WTC11 (cell line): ENCODE measurements around the gene LIMS2. TPM values are rescaled to one million over a fixed set of nuclear protein-coding genes. Genes with fewer than 3 reads are reported as not detected.

Experiments
- ATAC-seq: fragments of 200-7000 bp; cut with Tn5 transposase; 2 replicates; pipeline ENCODE4 v1.10.0; 2021; ENCODE audit warnings: mild to moderate bottlenecking, moderate library complexity
- CTCF ChIA-PET: fragments of 300-600 bp; sonication (Branson Sonifier 250); formaldehyde crosslinking; loops from one replicate; lab custom pipeline; 2021; ENCODE audit warnings: antibody characterized with exemption; lab: Charles Lee
- POLR2A ChIA-PET: fragments of 350-600 bp; sonication (Branson Sonifier 250); formaldehyde crosslinking; loops from one replicate; lab custom pipeline; 2021; ENCODE audit warnings: antibody characterized with exemption; lab: Charles Lee
- DNase-seq: peaks from one replicate; pipeline ENCODE4 v3.0.0; 2021; ENCODE audit warnings: low spot score
- H3K27ac Mint-ChIP-seq: 2 replicates; pipeline ENCODE4 v1.8.0; 2021; ENCODE audit warnings: mixed read lengths
- H3K27me3 Mint-ChIP-seq: 2 replicates; pipeline ENCODE4 v1.8.0; 2021; ENCODE audit warnings: low read depth, mild to moderate bottlenecking, moderate library complexity, mixed read lengths
- H3K36me3 Mint-ChIP-seq: 2 replicates; pipeline ENCODE4 v1.8.0; 2021; ENCODE audit warnings: mixed read lengths
- H3K4me1 Mint-ChIP-seq: 2 replicates; pipeline ENCODE4 v1.8.0; 2022; ENCODE audit warnings: mixed read lengths
- H3K4me3 Mint-ChIP-seq: 2 replicates; pipeline ENCODE4 v1.8.0; 2021; ENCODE audit warnings: mild to moderate bottlenecking, moderate library complexity, mixed read lengths
- H3K9me3 Mint-ChIP-seq: 2 replicates; pipeline ENCODE4 v1.8.0; 2021; ENCODE audit warnings: mixed read lengths
- AFF4 ChIP-seq: sonication (generic); formaldehyde crosslinking; IDR thresholded peaks from 2 replicates; pipeline ENCODE4 v1.8.1; 2023; ENCODE audit warnings: mild to moderate bottlenecking, missing genetic modification reagents, borderline replicate concordance
- CBFB ChIP-seq: sonication (generic); formaldehyde crosslinking; IDR thresholded peaks from 2 replicates; pipeline ENCODE4 v1.8.1; 2022; ENCODE audit warnings: mild to moderate bottlenecking, low read depth, missing genetic modification reagents
- ESRRA ChIP-seq: sonication (generic); formaldehyde crosslinking; IDR thresholded peaks from 2 replicates; pipeline ENCODE4 v1.8.1; 2022; ENCODE audit warnings: mild to moderate bottlenecking, missing genetic modification reagents, borderline replicate concordance
- FOXK1 ChIP-seq: sonication (generic); formaldehyde crosslinking; IDR thresholded peaks from 2 replicates; pipeline ENCODE4 v1.8.0; 2022; ENCODE audit warnings: mild to moderate bottlenecking, moderate library complexity, missing genetic modification reagents
- GABPB1 ChIP-seq: sonication (generic); formaldehyde crosslinking; IDR thresholded peaks from 2 replicates; pipeline ENCODE4 v1.8.1; 2023; ENCODE audit warnings: mild to moderate bottlenecking, missing genetic modification reagents
- GRHL2 ChIP-seq: fragments of 250-450 bp; sonication (Bioruptor Pico); IDR thresholded peaks from 2 replicates; pipeline ENCODE4 v1.8.0; 2022; ENCODE audit warnings: mild to moderate bottlenecking, moderate library complexity; ENCODE audit not compliant: insufficient replicate concordance, severe bottlenecking
- HMGXB4 ChIP-seq: sonication (generic); formaldehyde crosslinking; IDR thresholded peaks from 2 replicates; pipeline ENCODE4 v1.8.1; 2023; ENCODE audit warnings: mild to moderate bottlenecking, moderate library complexity, missing genetic modification reagents
- MYBL2 ChIP-seq: sonication (generic); formaldehyde crosslinking; IDR thresholded peaks from 2 replicates; pipeline ENCODE4 v1.8.1; 2023; ENCODE audit warnings: mild to moderate bottlenecking, moderate library complexity, missing genetic modification reagents
- NFYB ChIP-seq: sonication (generic); formaldehyde crosslinking; conservative IDR thresholded peaks from 2 replicates; pipeline ENCODE4 v1.8.0; 2022; ENCODE audit warnings: low read depth, missing genetic modification reagents
- RORB ChIP-seq: fragments of 250-450 bp; sonication (Bioruptor Pico); IDR thresholded peaks from 2 replicates; pipeline ENCODE4 v1.9.0; 2021; ENCODE audit warnings: mild to moderate bottlenecking
- SOX15 ChIP-seq: fragments of 250-450 bp; sonication (Bioruptor Pico); IDR thresholded peaks from 2 replicates; pipeline ENCODE4 v1.9.0; 2021; ENCODE audit warnings: mild to moderate bottlenecking
- SP1 ChIP-seq: sonication (generic); formaldehyde crosslinking; conservative IDR thresholded peaks from 2 replicates; pipeline ENCODE4 v1.8.1; 2022; ENCODE audit warnings: missing genetic modification reagents
- TEAD4 ChIP-seq: sonication (generic); formaldehyde crosslinking; IDR thresholded peaks from 2 replicates; pipeline ENCODE4 v1.8.0; 2022; ENCODE audit warnings: mild to moderate bottlenecking, missing genetic modification reagents
- ZNF232 ChIP-seq: sonication (generic); formaldehyde crosslinking; IDR thresholded peaks from 2 replicates; pipeline ENCODE4 v1.8.0; 2022; ENCODE audit warnings: mild to moderate bottlenecking, missing genetic modification reagents
- ZNF423 ChIP-seq: fragments of 250-450 bp; sonication (Bioruptor Pico); IDR thresholded peaks from 2 replicates; pipeline ENCODE4 v2.1.2; 2022; ENCODE audit warnings: mild to moderate bottlenecking, moderate library complexity
- ZNF671 ChIP-seq: fragments of 250-450 bp; sonication (Bioruptor Pico); IDR thresholded peaks from 2 replicates; pipeline ENCODE4 v1.8.0; 2021; ENCODE audit warnings: mild to moderate bottlenecking
- total RNA-seq: library from RNA; stranded (reverse); gene quantifications from 3 replicates; pipeline ENCODE4 v1.2.3, GENCODE V29; 2021
- TF ChIP-seq, protein P1 (sequence below): sonication (generic); formaldehyde crosslinking; IDR thresholded peaks from 2 replicates; pipeline ENCODE4 v1.8.1; 2022; ENCODE audit warnings: mild to moderate bottlenecking, moderate library complexity, missing genetic modification reagents
- TF ChIP-seq, protein P2 (sequence below): fragments of 250-450 bp; sonication (Bioruptor Pico); IDR thresholded peaks from 2 replicates; pipeline ENCODE4 v1.9.0; 2021; ENCODE audit warnings: moderate library complexity, mild to moderate bottlenecking, inconsistent platforms, borderline replicate concordance
- TF ChIP-seq, protein P3 (sequence below): sonication (generic); formaldehyde crosslinking; IDR thresholded peaks from 2 replicates; pipeline ENCODE4 v1.8.1; 2023; ENCODE audit warnings: mild to moderate bottlenecking, missing genetic modification reagents, moderate library complexity
- TF ChIP-seq, protein P4 (sequence below): sonication (generic); formaldehyde crosslinking; IDR thresholded peaks from 2 replicates; pipeline ENCODE4 v1.8.0; 2023; ENCODE audit warnings: missing genetic modification reagents
- TF ChIP-seq, protein P5 (sequence below): sonication (generic); formaldehyde crosslinking; IDR thresholded peaks from 2 replicates; pipeline ENCODE4 v1.8.0; 2022; ENCODE audit warnings: mild to moderate bottlenecking, missing genetic modification reagents

LIMS2 gene
- total RNA-seq, 1 experiment from 2014 or later: 2.4 TPM

GRCh38 chr2:127651381-127651809 is 23.9 kb downstream of the LIMS2 start:
- Mint-ChIP-seq H3K9me3 (no peaks in the 10 kb centered on the region), H3K27ac (no peak overlapping the region; the same call in 1 of the 2 replicates), H3K27me3 (peaks cover 2% of the 10 kb centered on the region; the same call in 1 of the 2 replicates), H3K36me3 (no peaks in the 10 kb centered on the region), H3K4me3 (no peak overlapping the region), H3K4me1 (peaks cover 9% of the 10 kb centered on the region)
- no peak for ATAC-seq
- POLR2A ChIA-PET: no interaction called here
- TF ChIP-seq FOXK1 (CRISPR knock-in tag) (no peak), AFF4 (CRISPR knock-in tag) (no peak)
- TF ChIP-seq, protein P1, sequence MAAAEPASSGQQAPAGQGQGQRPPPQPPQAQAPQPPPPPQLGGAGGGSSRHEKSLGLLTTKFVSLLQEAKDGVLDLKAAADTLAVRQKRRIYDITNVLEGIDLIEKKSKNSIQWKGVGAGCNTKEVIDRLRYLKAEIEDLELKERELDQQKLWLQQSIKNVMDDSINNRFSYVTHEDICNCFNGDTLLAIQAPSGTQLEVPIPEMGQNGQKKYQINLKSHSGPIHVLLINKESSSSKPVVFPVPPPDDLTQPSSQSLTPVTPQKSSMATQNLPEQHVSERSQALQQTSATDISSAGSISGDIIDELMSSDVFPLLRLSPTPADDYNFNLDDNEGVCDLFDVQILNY (CRISPR knock-in tag): no peak
- TF ChIP-seq, protein P2, sequence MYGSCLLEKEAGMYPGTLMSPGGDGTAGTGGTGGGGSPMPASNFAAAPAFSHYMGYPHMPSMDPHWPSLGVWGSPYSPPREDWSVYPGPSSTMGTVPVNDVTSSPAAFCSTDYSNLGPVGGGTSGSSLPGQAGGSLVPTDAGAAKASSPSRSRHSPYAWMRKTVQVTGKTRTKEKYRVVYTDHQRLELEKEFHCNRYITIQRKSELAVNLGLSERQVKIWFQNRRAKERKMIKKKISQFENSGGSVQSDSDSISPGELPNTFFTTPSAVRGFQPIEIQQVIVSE (CRISPR knock-in tag): no peak
- TF ChIP-seq, all 79 proteins: peak for 0
- no peak for DNase-seq
- CTCF ChIA-PET: interaction anchor here (3.2 to 5.1 kb wide), 2 partner anchors 25 to 60 kb away, joined by 24 to 59 read pairs; partner anchors contain the start of gene LIMS2

DNA sequence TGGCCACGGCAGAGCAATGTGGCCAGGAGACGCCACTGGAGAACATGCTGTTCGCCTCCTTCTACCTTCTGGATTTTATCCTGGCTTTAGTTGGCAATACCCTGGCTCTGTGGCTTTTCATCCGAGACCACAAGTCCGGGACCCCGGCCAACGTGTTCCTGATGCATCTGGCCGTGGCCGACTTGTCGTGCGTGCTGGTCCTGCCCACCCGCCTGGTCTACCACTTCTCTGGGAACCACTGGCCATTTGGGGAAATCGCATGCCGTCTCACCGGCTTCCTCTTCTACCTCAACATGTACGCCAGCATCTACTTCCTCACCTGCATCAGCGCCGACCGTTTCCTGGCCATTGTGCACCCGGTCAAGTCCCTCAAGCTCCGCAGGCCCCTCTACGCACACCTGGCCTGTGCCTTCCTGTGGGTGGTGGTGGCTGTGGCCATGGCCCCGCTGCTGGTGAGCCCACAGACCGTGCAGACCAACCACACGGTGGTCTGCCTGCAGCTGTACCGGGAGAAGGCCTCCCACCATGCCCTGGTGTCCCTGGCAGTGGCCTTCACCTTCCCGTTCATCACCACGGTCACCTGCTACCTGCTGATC is 24.4 kb downstream of the LIMS2 start:
- Mint-ChIP-seq H3K27ac (no peak overlapping the region), H3K27me3 (peaks cover 2% of the 10 kb centered on the region; the same call in 1 of the 2 replicates), H3K9me3 (no peaks in the 10 kb centered on the region), H3K4me1 (peaks cover 9% of the 10 kb centered on the region), H3K36me3 (no peaks in the 10 kb centered on the region), H3K4me3 (no peak overlapping the region)
- POLR2A ChIA-PET: no interaction called here
- ATAC-seq: no peak
- TF ChIP-seq GABPB1 (CRISPR knock-in tag): no peak
- no peak for TF ChIP-seq ESRRA (CRISPR knock-in tag)
- TF ChIP-seq, protein P2 (CRISPR knock-in tag): no peak
- TF ChIP-seq, protein P3, sequence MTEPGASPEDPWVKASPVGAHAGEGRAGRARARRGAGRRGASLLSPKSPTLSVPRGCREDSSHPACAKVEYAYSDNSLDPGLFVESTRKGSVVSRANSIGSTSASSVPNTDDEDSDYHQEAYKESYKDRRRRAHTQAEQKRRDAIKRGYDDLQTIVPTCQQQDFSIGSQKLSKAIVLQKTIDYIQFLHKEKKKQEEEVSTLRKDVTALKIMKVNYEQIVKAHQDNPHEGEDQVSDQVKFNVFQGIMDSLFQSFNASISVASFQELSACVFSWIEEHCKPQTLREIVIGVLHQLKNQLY (CRISPR knock-in tag): no peak
- no peak for TF ChIP-seq SP1
- no peak for TF ChIP-seq SOX15
- TF ChIP-seq, protein P4, sequence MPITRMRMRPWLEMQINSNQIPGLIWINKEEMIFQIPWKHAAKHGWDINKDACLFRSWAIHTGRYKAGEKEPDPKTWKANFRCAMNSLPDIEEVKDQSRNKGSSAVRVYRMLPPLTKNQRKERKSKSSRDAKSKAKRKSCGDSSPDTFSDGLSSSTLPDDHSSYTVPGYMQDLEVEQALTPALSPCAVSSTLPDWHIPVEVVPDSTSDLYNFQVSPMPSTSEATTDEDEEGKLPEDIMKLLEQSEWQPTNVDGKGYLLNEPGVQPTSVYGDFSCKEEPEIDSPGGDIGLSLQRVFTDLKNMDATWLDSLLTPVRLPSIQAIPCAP (CRISPR knock-in tag): no peak
- TF ChIP-seq NFYB: no peak
- TF ChIP-seq CBFB: no peak
- no peak for TF ChIP-seq GRHL2 (CRISPR knock-in tag)
- TF ChIP-seq, protein P5, sequence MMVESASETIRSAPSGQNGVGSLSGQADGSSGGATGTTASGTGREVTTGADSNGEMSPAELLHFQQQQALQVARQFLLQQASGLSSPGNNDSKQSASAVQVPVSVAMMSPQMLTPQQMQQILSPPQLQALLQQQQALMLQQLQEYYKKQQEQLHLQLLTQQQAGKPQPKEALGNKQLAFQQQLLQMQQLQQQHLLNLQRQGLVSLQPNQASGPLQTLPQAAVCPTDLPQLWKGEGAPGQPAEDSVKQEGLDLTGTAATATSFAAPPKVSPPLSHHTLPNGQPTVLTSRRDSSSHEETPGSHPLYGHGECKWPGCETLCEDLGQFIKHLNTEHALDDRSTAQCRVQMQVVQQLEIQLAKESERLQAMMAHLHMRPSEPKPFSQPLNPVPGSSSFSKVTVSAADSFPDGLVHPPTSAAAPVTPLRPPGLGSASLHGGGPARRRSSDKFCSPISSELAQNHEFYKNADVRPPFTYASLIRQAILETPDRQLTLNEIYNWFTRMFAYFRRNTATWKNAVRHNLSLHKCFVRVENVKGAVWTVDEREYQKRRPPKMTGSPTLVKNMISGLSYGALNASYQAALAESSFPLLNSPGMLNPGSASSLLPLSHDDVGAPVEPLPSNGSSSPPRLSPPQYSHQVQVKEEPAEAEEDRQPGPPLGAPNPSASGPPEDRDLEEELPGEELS (CRISPR knock-in tag): no peak
- TF ChIP-seq HMGXB4: no peak
- no peak for TF ChIP-seq MYBL2 (CRISPR knock-in tag)
- no peak for TF ChIP-seq ZNF232 (CRISPR knock-in tag)
- no peak for TF ChIP-seq RORB
- TF ChIP-seq TEAD4 (CRISPR knock-in tag): no peak
- no peak for TF ChIP-seq FOXK1 (CRISPR knock-in tag)
- no peak for TF ChIP-seq ZNF671
- TF ChIP-seq ZNF423: no peak
- CTCF ChIA-PET: interaction anchor here (0.9 to 5.1 kb wide), 16 partner anchors 9 to 110 kb away, joined by 3 to 120 read pairs (median 8); partner anchors contain the start of gene LIMS2
- DNase-seq: no peak
